Breast epithelium (tissue), 4 donors: ENCODE data around the gene PRKRIP1. TPM values are rescaled to one million over a fixed set of nuclear protein-coding genes. Genes with fewer than 3 reads are reported as not detected.

ENCODE experiments used
- DNase-seq, 2 donors: peaks; one replicate each; pipeline ENCODE4 v3.0.0-alpha.2; 2019; ENCODE audit warnings: low spot score in 2 of 2
- H3K27ac ChIP-seq, 2 donors: fragments of 200-600 bp; sonication (generic) in 1 of 2; one replicate each; pipeline ENCODE4 v1.5.1; 2016 to 2019; ENCODE audit warnings: mild to moderate bottlenecking in 1 of 2
- H3K27me3 ChIP-seq, 2 donors: fragments of 200-600 bp; sonication (generic) in 1 of 2; one replicate each; pipeline versions ENCODE4 v1.5.1 to v1.6.0; 2017 to 2019; ENCODE audit warnings: control low read depth in 1 of 2, mild to moderate bottlenecking in 1 of 2
- H3K36me3 ChIP-seq: fragments of 200-600 bp; one replicate; pipeline ENCODE4 v1.5.1; 2019
- H3K4me1 ChIP-seq, 2 donors: fragments of 200-600 bp; sonication (generic); one replicate each; pipeline ENCODE4 v1.5.1; 2016 to 2019; ENCODE audit warnings: control low read depth in 1 of 2
- H3K4me3 ChIP-seq, 3 donors: fragments of 200-600 bp; sonication (generic); 1 replicate in 2 of 3; 2 replicates in 1 of 3; pipeline ENCODE4 v1.5.1; 2016 to 2019; ENCODE audit warnings: mild to moderate bottlenecking in 3 of 3, moderate library complexity in 2 of 3
- H3K9me3 ChIP-seq, 2 donors: fragments of 200-600 bp; sonication (generic) in 1 of 2; one replicate each; pipeline ENCODE4 v1.5.1; 2016 to 2019; ENCODE audit warnings: control low read depth in 1 of 2
- CTCF ChIP-seq, 3 donors: fragments of 450-650 bp; IDR thresholded peaks; one replicate each; pipeline ENCODE4 v1.5.1; 2016 to 2017; ENCODE audit warnings: antibody characterized with exemption in 3 of 3, mild to moderate bottlenecking in 3 of 3, moderate library complexity in 3 of 3
- POLR2A ChIP-seq: fragments of 450-650 bp; IDR thresholded peaks from one replicate; pipeline ENCODE4 v1.6.1; 2016; ENCODE audit warnings: antibody characterized with exemption, mild to moderate bottlenecking, moderate library complexity
- POLR2AphosphoS5 ChIP-seq, 3 donors: sonication (generic); formaldehyde crosslinking; IDR thresholded peaks; one replicate each; pipeline ENCODE4 v1.6.1; 2017; ENCODE audit warnings: antibody characterized with exemption in 3 of 3
- intact Hi-C: fragments of 100-400 bp; cut with DNase I; formaldehyde crosslinking; loops from one replicate; pipeline ENCODE4 v1.15.1; 2023; ENCODE audit warnings: low total_unique reads
- total RNA-seq, 3 donors: library from RNA; depleted of rRNA; stranded (reverse); fragments of >200 nt; gene quantifications; one replicate each; pipeline ENCODE4 v1.1.0, GENCODE V29; 2016

Gene PRKRIP1
- total RNA-seq, 3 donors from 2014 or later, result 17.3 to 30.5 (median 29.7) TPM

- TF ChIP-seq CTCF (IDR thresholded peaks at IDR 0.05) (peak; percentile 78 to 93 (median 88)), POLR2AphosphoS5 (IDR thresholded peaks at IDR 0.05) (peak in 1 of 3 donors; percentile 22), POLR2A (no peak)
- H3K9me3 ChIP-seq, result no peaks in the 10 kb centered on the region
- H3K36me3 ChIP-seq, result no peaks in the 10 kb centered on the region
- no peaks in the 10 kb centered on the region for H3K27me3 ChIP-seq
- intact Hi-C loops, result no loop called here
- no peak overlapping the region for H3K27ac ChIP-seq
- H3K4me1 ChIP-seq, result no peaks in the 10 kb centered on the region
- peak; percentile 61 to 84 for DNase-seq
- no peak overlapping the region for H3K4me3 ChIP-seq
Measured at GRCh38 chr7:102390697-102391484, 5.3 kb upstream of the PRKRIP1 start.

GRCh38 chr7:102392330-102392729 is 3.8 kb upstream of the PRKRIP1 start:
- no peak for DNase-seq
- intact Hi-C loops, result no loop called here

GRCh38 chr7:102393467-102393866 is 2.7 kb upstream of the PRKRIP1 start:
- intact Hi-C loops, result no loop called here
- Histone ChIP-seq H3K4me1 (no peaks in the 10 kb centered on the region), H3K9me3 (no peaks in the 10 kb centered on the region), H3K4me3 (no peak overlapping the region), H3K36me3 (no peaks in the 10 kb centered on the region), H3K27ac (no peak overlapping the region), H3K27me3 (no peaks in the 10 kb centered on the region)
- TF ChIP-seq POLR2A (no peak), POLR2AphosphoS5 (IDR thresholded peaks at IDR 0.05) (no peak), CTCF (IDR thresholded peaks at IDR 0.05) (no peak)
- no peak for DNase-seq

More at GRCh38 chr7:102392330-102392729, 3.8 kb upstream of the PRKRIP1 start:
- H3K4me3 ChIP-seq, result no peak overlapping the region
- H3K4me1 ChIP-seq, result no peaks in the 10 kb centered on the region
- H3K27ac ChIP-seq, result no peak overlapping the region
- no peaks in the 10 kb centered on the region for H3K27me3 ChIP-seq
- no peaks in the 10 kb centered on the region for H3K36me3 ChIP-seq
- TF ChIP-seq POLR2A, result no peak
- no peak for TF ChIP-seq POLR2AphosphoS5 (IDR thresholded peaks at IDR 0.05)
- TF ChIP-seq CTCF (IDR thresholded peaks at IDR 0.05), result no peak
- no peaks in the 10 kb centered on the region for H3K9me3 ChIP-seq

GRCh38 chr7:102395592-102395872 is 631 bp upstream of the PRKRIP1 start:
- Histone ChIP-seq H3K36me3 (no peaks in the 10 kb centered on the region), H3K9me3 (no peaks in the 10 kb centered on the region), H3K4me3 (peak overlapping the region; percentile 77 to 94 (median 87)), H3K4me1 (no peaks in the 10 kb centered on the region), H3K27me3 (no peaks in the 10 kb centered on the region), H3K27ac (peak overlapping the region; percentile 88 to 89)
- no peak for DNase-seq
- no peak for TF ChIP-seq POLR2AphosphoS5 (IDR thresholded peaks at IDR 0.05)
- TF ChIP-seq POLR2A, result no peak
- TF ChIP-seq CTCF (IDR thresholded peaks at IDR 0.05), result no peak
- intact Hi-C loops, result no loop called here

GRCh38 chr7:102396710-102397019 is 502 bp downstream of the PRKRIP1 start:
- Histone ChIP-seq H3K27me3 (no peaks in the 10 kb centered on the region), H3K9me3 (no peaks in the 10 kb centered on the region), H3K27ac (peak overlapping the region; percentile 88 to 89), H3K4me1 (no peaks in the 10 kb centered on the region), H3K4me3 (peak overlapping the region; percentile 77 to 94 (median 87)), H3K36me3 (no peaks in the 10 kb centered on the region)
- intact Hi-C loops, result no loop called here
- no peak for DNase-seq
- TF ChIP-seq POLR2A (no peak), POLR2AphosphoS5 (IDR thresholded peaks at IDR 0.05) (no peak), CTCF (IDR thresholded peaks at IDR 0.05) (no peak)
